Fibroblast of villous mesenchyme (primary cell): ENCODE results near the gene MTHFD1L. TPM values are rescaled to one million over a fixed set of nuclear protein-coding genes. Genes with fewer than 3 reads are reported as not detected.
A peak's percentile ranks its signal among the peaks of the same experiment; 100 is the strongest.

Experiments
- DNase-seq: peaks from one replicate; pipeline ENCODE4 v3.0.0-alpha.2; 2010; ENCODE audit warnings: low read depth
- H3K4me3 ChIP-seq: 2 replicates; pipeline ENCODE4 v1.5.1; 2011; ENCODE audit warnings: low read depth, mild to moderate bottlenecking, low read length
- CTCF ChIP-seq: IDR thresholded peaks from 2 replicates; pipeline ENCODE4 v1.5.1; 2012; ENCODE audit warnings: low read depth, mild to moderate bottlenecking, low read length; ENCODE audit not compliant: insufficient read depth
- total RNA-seq: library from RNA; depleted of rRNA; stranded (reverse); fragments of >200 nt; gene quantifications from 2 replicates; pipeline ENCODE4 v1.2.3, GENCODE V29; 2012

MTHFD1L gene
- total RNA-seq, 1 donor, result 43.2 TPM

- no peak for DNase-seq
- H3K4me3 ChIP-seq, result no peak overlapping the region
- TF ChIP-seq CTCF, result no peak
Measured at GRCh38 chr6:150967381-150967780, 101.9 kb downstream of the MTHFD1L start.

GRCh38 chr6:150967910-150968309 lies 102.4 kb downstream of the MTHFD1L start:
- no peak overlapping the region for H3K4me3 ChIP-seq
- no peak for TF ChIP-seq CTCF
- no peak for DNase-seq

- TF ChIP-seq CTCF, result no peak
- H3K4me3 ChIP-seq, result no peak overlapping the region
- no peak for DNase-seq
Measured at GRCh38 chr6:150969901-150970300, 104.4 kb downstream of the MTHFD1L start.

GRCh38 chr6:150971219-150971618 lies 105.7 kb downstream of the MTHFD1L start:
- no peak overlapping the region for H3K4me3 ChIP-seq
- DNase-seq, result no peak
- no peak for TF ChIP-seq CTCF

GRCh38 chr6:150975136-150975535 lies 109.6 kb downstream of the MTHFD1L start:
- DNase-seq, result no peak
- no peak overlapping the region for H3K4me3 ChIP-seq
- TF ChIP-seq CTCF, result no peak

- H3K4me3 ChIP-seq, result no peak overlapping the region
- TF ChIP-seq CTCF, result no peak
- peak; percentile 58 for DNase-seq
Measured at GRCh38 chr6:150977281-150977680, 111.8 kb downstream of the MTHFD1L start.

- no peak for TF ChIP-seq CTCF
- DNase-seq, result no peak
- no peak overlapping the region for H3K4me3 ChIP-seq
Measured at GRCh38 chr6:150978624-150979023, 113.1 kb downstream of the MTHFD1L start.
